HG02973 (cell line): ENCODE results near the gene AUP1.

Experiments used
- ATAC-seq: cut with Tn5 transposase; IDR thresholded peaks from one replicate; pipeline ENCODE4 v1.9.1; 2021; ENCODE audit warnings: moderate library complexity; ENCODE audit not compliant: unreplicated experiment

The AUP1 gene

GRCh38 chr2:74558284-74559230 lies 29.1 kb upstream of the AUP1 start:
- no peak for ATAC-seq

GRCh38 chr2:74556831-74557370 lies 27.4 kb upstream of the AUP1 start:
- ATAC-seq, result no peak

- ATAC-seq, result no peak
These were observed 26.7 kb upstream of the AUP1 start for GRCh38 chr2:74556159-74556558.

- no peak for ATAC-seq
These were observed 26.2 kb upstream of the AUP1 start for GRCh38 chr2:74555610-74556103.

- ATAC-seq, result peak; percentile 41
These were observed 25.5 kb upstream of the AUP1 start for GRCh38 chr2:74554820-74555531.

- peak; percentile 66 for ATAC-seq
These were observed 24.6 kb upstream of the AUP1 start, which contains the start of the genes DOK1 and LOXL3 for GRCh38 chr2:74553892-74554819. Gene DOK1, plus strand, starts transcription at chr2:74554720. Its CDS starts 35 bp downstream, at chr2:74554755. Gene LOXL3, minus strand, starts transcription at chr2:74553942. Its CDS starts 1,308 bp downstream, at chr2:74552634.

GRCh38 chr2:74552914-74553811 lies 23.7 kb upstream of the AUP1 start:
- no peak for ATAC-seq

- ATAC-seq, result no peak
These were observed 22.7 kb upstream of the AUP1 start for GRCh38 chr2:74551942-74552913.

GRCh38 chr2:74551530-74551929 lies 22.0 kb upstream of the AUP1 start:
- no peak for ATAC-seq

- no peak for ATAC-seq
These were observed 20.7 kb upstream of the AUP1 start for GRCh38 chr2:74550231-74550630.

GRCh38 chr2:74548900-74549826 lies 19.7 kb upstream of the AUP1 start:
- no peak for ATAC-seq

- no peak for ATAC-seq
These were observed 18.9 kb upstream of the AUP1 start for GRCh38 chr2:74548285-74548899.

- no peak for ATAC-seq
These were observed 16.5 kb upstream of the AUP1 start for GRCh38 chr2:74546004-74546403.

- ATAC-seq, result no peak
These were observed 15.1 kb upstream of the AUP1 start for GRCh38 chr2:74544634-74545033.

GRCh38 chr2:74542978-74543377 lies 13.5 kb upstream of the AUP1 start:
- no peak for ATAC-seq

- no peak for ATAC-seq
These were observed 10.8 kb upstream of the AUP1 start for GRCh38 chr2:74540291-74540690.
